Measurements from ENCODE around the gene PCMTD2. TPM values are rescaled to one million over a fixed set of nuclear protein-coding genes. Genes with fewer than 3 reads are reported as not detected.

Gene PCMTD2
- total and polyA plus RNA-seq, 10 of the 15 experiments (the other 5 are each of a cell fraction or from before 2014, with no cell fraction given) = 6.8 to 36.8 (median 16.5) TPM

DNA sequence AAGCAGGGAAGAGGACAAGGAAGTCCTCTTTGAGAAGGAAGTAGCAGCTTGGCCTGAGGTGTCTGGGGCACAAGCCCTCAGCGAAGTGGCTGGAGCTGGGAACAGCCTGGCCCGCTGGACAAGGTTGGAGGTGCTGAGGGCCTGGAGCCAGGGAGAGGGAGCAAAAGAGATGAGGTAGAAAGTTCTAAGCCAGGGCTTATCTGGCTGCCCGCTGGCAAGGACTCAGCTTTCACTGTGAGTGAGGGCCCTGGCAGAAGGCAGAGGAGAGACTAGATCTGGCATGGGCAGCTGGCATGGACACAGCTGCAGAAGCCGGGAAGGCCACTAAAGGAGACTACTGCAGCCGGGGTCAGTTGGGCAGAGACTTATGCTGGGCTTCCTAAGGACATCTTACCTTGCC, 21.8 kb upstream of the PCMTD2 start (continued):
- no peak for TF ChIP-seq ATF2 (IDR thresholded peaks at IDR 0.05; ENCODE audit: low read length)
- no peak for TF ChIP-seq STAT3 (IDR thresholded peaks at IDR 0.05; ENCODE audit: low read depth, low read length)
- TF ChIP-seq RCOR1 (conservative IDR thresholded peaks at IDR 0.05; ENCODE audit: low read depth, low read length) = no peak
- no peak for TF ChIP-seq ZBED1 (IDR thresholded peaks at IDR 0.05; ENCODE audit: borderline replicate concordance)
- no peak for TF ChIP-seq RB1 (IDR thresholded peaks at IDR 0.05; ENCODE audit: borderline replicate concordance)
- TF ChIP-seq PAX8 (IDR thresholded peaks at IDR 0.05) = no peak
- TF ChIP-seq, protein P1, sequence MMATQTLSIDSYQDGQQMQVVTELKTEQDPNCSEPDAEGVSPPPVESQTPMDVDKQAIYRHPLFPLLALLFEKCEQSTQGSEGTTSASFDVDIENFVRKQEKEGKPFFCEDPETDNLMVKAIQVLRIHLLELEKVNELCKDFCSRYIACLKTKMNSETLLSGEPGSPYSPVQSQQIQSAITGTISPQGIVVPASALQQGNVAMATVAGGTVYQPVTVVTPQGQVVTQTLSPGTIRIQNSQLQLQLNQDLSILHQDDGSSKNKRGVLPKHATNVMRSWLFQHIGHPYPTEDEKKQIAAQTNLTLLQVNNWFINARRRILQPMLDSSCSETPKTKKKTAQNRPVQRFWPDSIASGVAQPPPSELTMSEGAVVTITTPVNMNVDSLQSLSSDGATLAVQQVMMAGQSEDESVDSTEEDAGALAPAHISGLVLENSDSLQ (IDR thresholded peaks at IDR 0.05) = no peak
- TF ChIP-seq JUND (IDR thresholded peaks at IDR 0.05; ENCODE audit: low read depth, low read length) = no peak
- TF ChIP-seq NKRF (conservative IDR thresholded peaks at IDR 0.05) = no peak
- TF ChIP-seq ZBTB40 (IDR thresholded peaks at IDR 0.05; ENCODE audit: borderline replicate concordance) = no peak
- no peak for TF ChIP-seq IKZF2 (IDR thresholded peaks at IDR 0.05)
- no peak for TF ChIP-seq SREBF2 (IDR thresholded peaks at IDR 0.05; ENCODE audit: low read length)
- no peak for TF ChIP-seq CREM (IDR thresholded peaks at IDR 0.05; ENCODE audit: low read depth)
- TF ChIP-seq HDAC2 (IDR thresholded peaks at IDR 0.05) = no peak

All from GM12878 (cell line).